Caco-2 (cell line): ENCODE data around the gene MRGPRD. TPM values are rescaled to one million over a fixed set of nuclear protein-coding genes. Genes with fewer than 3 reads are reported as not detected.

Experiments used
- BruUV-seq: library from RNA; stranded (reverse); fragments of 400-500 nt; replicated peaks from 2 replicates; lab custom pipeline; 2021; lab: Mats Ljungman, UMichigan
- CTCF ChIA-PET: fragments of 300-600 bp; sonication (Branson Sonifier 250); formaldehyde crosslinking; loops from one replicate; lab custom pipeline; 2022; ENCODE audit warnings: antibody characterized with exemption; lab: Charles Lee
- POLR2A ChIA-PET: fragments of 300-600 bp; sonication (Branson Sonifier 250); formaldehyde crosslinking; loops from one replicate; lab custom pipeline; 2022; ENCODE audit warnings: antibody characterized with exemption; lab: Charles Lee
- DNase-seq, 2 experiments: peaks; one replicate each; pipeline versions ENCODE4 v3.0.0 to v3.0.0-alpha.2; 2020 to 2022
- H3K27me3 ChIP-seq: replicated peaks from 2 replicates; pipeline ENCODE4 v1.6.0; 2011; ENCODE audit warnings: low read length; ENCODE audit not compliant: control insufficient read depth, insufficient read depth
- H3K36me3 ChIP-seq: 2 replicates; pipeline ENCODE4 v1.5.1; 2011; ENCODE audit warnings: low read length; ENCODE audit not compliant: control insufficient read depth, insufficient read depth
- H3K4me1 ChIP-seq: fragments of 250-450 bp; sonication (Bioruptor Pico); 2 replicates; pipeline ENCODE4 v1.5.1; 2020; ENCODE audit warnings: mild to moderate bottlenecking
- H3K4me3 ChIP-seq: 2 replicates; pipeline ENCODE4 v1.5.1; 2011; ENCODE audit warnings: low read depth, mild to moderate bottlenecking, control low read depth, low read length
- H3K9me3 ChIP-seq: fragments of 250-450 bp; sonication (Bioruptor Pico); 2 replicates; pipeline ENCODE4 v1.5.1; 2020; ENCODE audit warnings: mild to moderate bottlenecking, moderate library complexity
- H3K27ac Mint-ChIP-seq: one replicate; pipeline ENCODE4 v1.8.0; 2022; ENCODE audit warnings: mixed read lengths; ENCODE audit not compliant: unreplicated experiment
- H3K27me3 Mint-ChIP-seq: one replicate; pipeline ENCODE4 v1.8.0; 2022; ENCODE audit warnings: mixed read lengths; ENCODE audit not compliant: insufficient read depth, unreplicated experiment
- H3K36me3 Mint-ChIP-seq: one replicate; pipeline ENCODE4 v1.8.0; 2022; ENCODE audit warnings: mild to moderate bottlenecking, mixed read lengths; ENCODE audit not compliant: insufficient read depth, unreplicated experiment
- H3K4me1 Mint-ChIP-seq: one replicate; pipeline ENCODE4 v1.8.0; 2022; ENCODE audit warnings: low read depth, mixed read lengths; ENCODE audit not compliant: unreplicated experiment
- H3K4me3 Mint-ChIP-seq: one replicate; pipeline ENCODE4 v1.8.0; 2022; ENCODE audit warnings: mild to moderate bottlenecking, moderate library complexity, mixed read lengths; ENCODE audit not compliant: unreplicated experiment
- H3K9me3 Mint-ChIP-seq: one replicate; pipeline ENCODE4 v1.8.0; 2022; ENCODE audit warnings: mixed read lengths; ENCODE audit not compliant: unreplicated experiment
- CTCF ChIP-seq, 2 experiments: fragments of 200-600 bp in 1 of 2; IDR thresholded peaks; 1 replicate in 1 of 2; 2 replicates in 1 of 2; pipeline versions ENCODE4 v1.5.1 to v1.8.0; 2011 to 2022; ENCODE audit warnings: antibody characterized with exemption in 1 of 2, control low read depth in 1 of 2, inconsistent platforms in 1 of 2, low read depth in 1 of 2, low read length in 1 of 2, mild to moderate bottlenecking in 1 of 2, moderate library complexity in 1 of 2; ENCODE audit not compliant: insufficient read depth in 1 of 2, severe bottlenecking in 1 of 2, unreplicated experiment in 1 of 2
- intact Hi-C: fragments of 100-400 bp; cut with micrococcal nuclease; formaldehyde crosslinking; loops from one replicate; pipeline ENCODE4 v1.10.0; 2022; ENCODE audit not compliant: unreplicated experiment
- total RNA-seq: library from RNA; stranded (reverse); gene quantifications from 2 replicates; pipeline ENCODE4 v1.2.3, GENCODE V29; 2022

The MRGPRD gene
- total RNA-seq, 1 experiment from 2014 or later: not detected

GRCh38 chr11:69024509-69024908 lies 43.7 kb upstream of the MRGPRD start:
- no TSS peak for BruUV-seq

GRCh38 chr11:69022260-69022659 lies 41.5 kb upstream of the MRGPRD start:
- no peak for TF ChIP-seq CTCF (IDR thresholded peaks at IDR 0.05; ENCODE audit: insufficient read depth in 1 of 2, low read depth in 1 of 2, low read length in 1 of 2, severe bottlenecking in 1 of 2, unreplicated experiment in 1 of 2)
- no peaks in the 10 kb centered on the region for H3K9me3 Mint-ChIP-seq
- no peaks in the 10 kb centered on the region for H3K9me3 ChIP-seq
- no peak overlapping the region for H3K27ac Mint-ChIP-seq
- no peaks in the 10 kb centered on the region for H3K36me3 Mint-ChIP-seq
- no peaks in the 10 kb centered on the region for H3K36me3 ChIP-seq
- no peaks in the 10 kb centered on the region for H3K4me1 ChIP-seq
- no peaks in the 10 kb centered on the region for H3K27me3 Mint-ChIP-seq
- CTCF ChIA-PET: interaction anchor here (0.6 to 0.9 kb wide), 2 partner anchors 14 to 634 kb away, joined by 3 read pairs; no protein-coding TSS in a partner anchor
- H3K4me3 ChIP-seq: no peak overlapping the region
- H3K4me1 Mint-ChIP-seq: no peaks in the 10 kb centered on the region
- no peak overlapping the region for H3K4me3 Mint-ChIP-seq
- no peak for DNase-seq
- no peaks in the 10 kb centered on the region for H3K27me3 ChIP-seq
- POLR2A ChIA-PET: interaction anchor here (0.7 kb wide), 1 partner anchor 42 kb away, joined by 3 read pairs; no protein-coding TSS in a partner anchor
- intact Hi-C loops: no loop called here
- no TSS peak for BruUV-seq

More at GRCh38 chr11:69024509-69024908, 43.7 kb upstream of the MRGPRD start:
- no peaks in the 10 kb centered on the region for H3K36me3 Mint-ChIP-seq
- no peak for TF ChIP-seq CTCF (IDR thresholded peaks at IDR 0.05; ENCODE audit: insufficient read depth in 1 of 2, low read depth in 1 of 2, low read length in 1 of 2, severe bottlenecking in 1 of 2, unreplicated experiment in 1 of 2)
- Histone ChIP-seq H3K27me3 (no peaks in the 10 kb centered on the region), H3K4me1 (peaks cover 8% of the 10 kb centered on the region), H3K9me3 (no peaks in the 10 kb centered on the region), H3K4me3 (no peak overlapping the region), H3K36me3 (no peaks in the 10 kb centered on the region)
- no peaks in the 10 kb centered on the region for H3K4me1 Mint-ChIP-seq
- no peak for DNase-seq
- no peaks in the 10 kb centered on the region for H3K9me3 Mint-ChIP-seq
- intact Hi-C loops: loop anchor here (2.0 kb wide), 1 partner anchor 50 kb away; no protein-coding TSS in a partner anchor
- no peak overlapping the region for H3K4me3 Mint-ChIP-seq
- H3K27me3 Mint-ChIP-seq: no peaks in the 10 kb centered on the region
- ChIA-PET CTCF (interaction anchor here (0.7 kb wide), 1 partner anchor 302 kb away, joined by 3 read pairs; no protein-coding TSS in a partner anchor), POLR2A (no interaction called here)
- H3K27ac Mint-ChIP-seq: no peak overlapping the region

GRCh38 chr11:69018924-69019323 lies 38.1 kb upstream of the MRGPRD start:
- Mint-ChIP-seq H3K36me3 (peaks cover 6% of the 10 kb centered on the region), H3K4me3 (no peak overlapping the region), H3K9me3 (peaks cover 10% of the 10 kb centered on the region), H3K27ac (no peak overlapping the region), H3K27me3 (no peaks in the 10 kb centered on the region), H3K4me1 (no peaks in the 10 kb centered on the region)
- Histone ChIP-seq H3K4me1 (peaks cover 11% of the 10 kb centered on the region), H3K9me3 (no peaks in the 10 kb centered on the region), H3K4me3 (no peak overlapping the region), H3K36me3 (no peaks in the 10 kb centered on the region), H3K27me3 (no peaks in the 10 kb centered on the region)
- ChIA-PET POLR2A (interaction anchor here (0.9 kb wide), 1 partner anchor 30 kb away, joined by 3 read pairs; no protein-coding TSS in a partner anchor), CTCF (no interaction called here)
- intact Hi-C loops: no loop called here
- no peak for TF ChIP-seq CTCF (IDR thresholded peaks at IDR 0.05; ENCODE audit: insufficient read depth in 1 of 2, low read depth in 1 of 2, low read length in 1 of 2, severe bottlenecking in 1 of 2, unreplicated experiment in 1 of 2)
- no peak for DNase-seq
- no TSS peak for BruUV-seq
